ENCODE results near the gene MORC2.

GRCh38 chr22:30953206-30953605, 15.4 kb downstream of the MORC2 start:
- no peak for TF ChIP-seq POLR2A (IDR thresholded peaks at IDR 0.05)
- TF ChIP-seq CTCF (IDR thresholded peaks at IDR 0.05): no peak
- no peak for TF ChIP-seq EP300 (IDR thresholded peaks at IDR 0.05)
- no peak for TF ChIP-seq POLR2AphosphoS5 (IDR thresholded peaks at IDR 0.05)
